ENCODE results near the gene SH3PXD2A. TPM values are rescaled to one million over a fixed set of nuclear protein-coding genes. Genes with fewer than 3 reads are reported as not detected.

Gene SH3PXD2A
- total and polyA plus RNA-seq, 2 of the 4 experiments (the other 2 are of a cell fraction) = 6.3 to 23.0 TPM

- Histone ChIP-seq H2AK9ac (replicated peaks; ENCODE audit: low read depth, low read length, poor library complexity) (no peak overlapping the region), H2BK15ac (ENCODE audit: low read depth, low read length) (no peak overlapping the region), H3K23ac (ENCODE audit: low read depth, low read length) (no peak overlapping the region), H3K36me3 (ENCODE audit: control insufficient read depth, insufficient read depth, low read length) (no peaks in the 10 kb centered on the region), H3K27ac (ENCODE audit: insufficient read depth, low read length) (no peak overlapping the region), H3K4me1 (ENCODE audit: control insufficient read depth, insufficient read depth, low read length) (peaks cover 16% of the 10 kb centered on the region), H2AK5ac (ENCODE audit: low read depth, low read length) (no peak overlapping the region), H2AFZ (replicated peaks; ENCODE audit: low read length, poor library complexity) (no peak overlapping the region), H3K4me3 (ENCODE audit: insufficient read depth, low read depth, low read length) (no peak overlapping the region), H2BK5ac (ENCODE audit: low read depth, low read length, poor library complexity, severe bottlenecking) (no peak overlapping the region), H4K91ac (ENCODE audit: insufficient read depth, low read depth, low read length) (no peak overlapping the region), H3K4me2 (ENCODE audit: low read depth, low read length) (no peak overlapping the region), H3K9me1 (ENCODE audit: insufficient read depth, low read length) (peaks cover 17% of the 10 kb centered on the region), H3K79me1 (ENCODE audit: low read depth in 1 of 2, low read length in 2 of 2) (peaks cover 3 to 10% of the 10 kb centered on the region in 2 experiments; a peak in 3 of 4 replicates), H2BK120ac (ENCODE audit: low read depth, low read length) (no peak overlapping the region), H2BK20ac (ENCODE audit: low read depth, low read length) (no peak overlapping the region), H4K8ac (ENCODE audit: low read depth in 2 of 2, low read length in 2 of 2) (no peak overlapping the region), H3K27me3 (ENCODE audit: control insufficient read depth, insufficient read depth, low read length) (no peaks in the 10 kb centered on the region), H4K20me1 (ENCODE audit: insufficient read depth, low read length) (peaks cover 11% of the 10 kb centered on the region; the same call in 1 of the 2 replicates), H3K4ac (ENCODE audit: low read depth, low read length) (no peak overlapping the region), H3K56ac (ENCODE audit: extremely low read depth, insufficient read depth, low read length) (no peak overlapping the region), H3K14ac (replicated peaks; ENCODE audit: low read depth, low read length) (no peak overlapping the region), H4K5ac (ENCODE audit: low read depth, low read length) (no peak overlapping the region), H3K18ac (ENCODE audit: low read depth, low read length) (no peak overlapping the region), H3K9ac (ENCODE audit: low read depth, low read length) (no peak overlapping the region), H3K9me3 (ENCODE audit: control insufficient read depth, insufficient read depth, low read length) (no peaks in the 10 kb centered on the region)
- DNase-seq (no peak), ATAC-seq (ENCODE audit: low read depth) (no peak)
- TF ChIP-seq CEBPB (IDR thresholded peaks at IDR 0.05; ENCODE audit: low read depth, low read length) = no peak
- TF ChIP-seq MAFK (IDR thresholded peaks at IDR 0.05; ENCODE audit: low read depth, low read length) = no peak
- no peak for TF ChIP-seq RFX5 (IDR thresholded peaks at IDR 0.05; ENCODE audit: low read depth, low read length)
- no peak for TF ChIP-seq FOS (IDR thresholded peaks at IDR 0.05; ENCODE audit: low read depth, low read length)
- no peak for TF ChIP-seq CHD1 (IDR thresholded peaks at IDR 0.05; ENCODE audit: low read depth, low read length)
- WGBS, 2 experiments (ENCODE audit: extremely low coverage in 2 of 2, insufficient read length in 1 of 2) = no CpG with 5 or more reads among the region's 3 CpGs
- BruUV-seq (replicated peaks) = no TSS peak
- intact Hi-C loops (cut with micrococcal nuclease) (no loop called here), in situ Hi-C loops (cut with MboI; ENCODE audit: low sequenced_read_pairs) (no loop called here), dilution Hi-C loops (cut with HindIII; ENCODE audit: low sequenced_read_pairs, unreplicated experiment) (no loop called here)
- ChIA-PET POLR2A (ENCODE audit: unreplicated experiment) (no interaction called here), CTCF (interaction anchor here (1.1 kb wide), 1 partner anchor 22 kb away, joined by 3 read pairs; no protein-coding TSS in a partner anchor)
Measured at GRCh38 chr10:103803941-103804340, 51.4 kb downstream of the SH3PXD2A start.
